Endodermal cell (in vitro differentiated cells): ENCODE results near the gene HES6. TPM values are rescaled to one million over a fixed set of nuclear protein-coding genes. Genes with fewer than 3 reads are reported as not detected.

ENCODE experiments used
- DNase-seq: peaks from one replicate; pipeline ENCODE4 v3.0.0-alpha.2; 2017
- H3K27ac ChIP-seq: 2 replicates; pipeline ENCODE4 v1.5.1; 2013; ENCODE audit warnings: mild to moderate bottlenecking, low read depth, low read length, moderate library complexity
- H3K27me3 ChIP-seq: 2 replicates; pipeline ENCODE4 v1.6.1; 2013; ENCODE audit warnings: mild to moderate bottlenecking, low read length, moderate library complexity; ENCODE audit not compliant: insufficient read depth, control insufficient read depth, poor library complexity, severe bottlenecking
- H3K36me3 ChIP-seq: 2 replicates; pipeline ENCODE4 v1.7.0; 2013; ENCODE audit warnings: mild to moderate bottlenecking, low read length, moderate library complexity; ENCODE audit not compliant: control insufficient read depth, insufficient read depth
- H3K4me1 ChIP-seq: one replicate; pipeline ENCODE4 v1.7.0; 2013; ENCODE audit warnings: low read length; ENCODE audit not compliant: control insufficient read depth, insufficient read depth
- H3K4me3 ChIP-seq: 2 replicates; pipeline ENCODE4 v1.5.1; 2013; ENCODE audit warnings: mild to moderate bottlenecking, low read length, moderate library complexity
- H3K9ac ChIP-seq: 2 replicates; pipeline ENCODE4 v1.6.1; 2013; ENCODE audit warnings: mild to moderate bottlenecking, low read length, moderate library complexity; ENCODE audit not compliant: poor library complexity, severe bottlenecking; ENCODE audit errors: extremely low read depth
- H3K9me3 ChIP-seq: 2 replicates; pipeline ENCODE4 v1.6.1; 2013; ENCODE audit warnings: mild to moderate bottlenecking, low read length, moderate library complexity; ENCODE audit not compliant: control insufficient read depth
- H3K27ac Mint-ChIP-seq: 2 replicates; pipeline ENCODE4 v1.8.0; 2020; ENCODE audit warnings: mixed read lengths
- H3K27me3 Mint-ChIP-seq: 2 replicates; pipeline ENCODE4 v1.8.0; 2021; ENCODE audit warnings: mild to moderate bottlenecking, mixed read lengths; ENCODE audit not compliant: insufficient read depth
- H3K36me3 Mint-ChIP-seq: 2 replicates; pipeline ENCODE4 v1.8.0; 2020; ENCODE audit warnings: low read depth, mixed read lengths
- H3K4me1 Mint-ChIP-seq: 2 replicates; pipeline ENCODE4 v1.8.0; 2020; ENCODE audit warnings: mixed read lengths
- H3K4me3 Mint-ChIP-seq: 2 replicates; pipeline ENCODE4 v1.8.0; 2020; ENCODE audit warnings: mild to moderate bottlenecking, moderate library complexity, mixed read lengths
- H3K9me3 Mint-ChIP-seq: 2 replicates; pipeline ENCODE4 v1.8.0; 2020; ENCODE audit warnings: mild to moderate bottlenecking, mixed read lengths
- whole genome bisulfite sequencing, 2 experiments: methylation state at CpG; one replicate each; pipeline versions ENCODE4 v1.1.5 to v1.1.7; 2013; ENCODE audit warnings: missing lambda C conversion rate in 2 of 2, mixed read lengths in 1 of 2; ENCODE audit not compliant: insufficient coverage in 1 of 2, insufficient read length in 1 of 2; 5-methylcytosine and 5-hydroxymethylcytosine counted together
- total RNA-seq, 2 donors: library from RNA; stranded (reverse); fragmentation: NEBNext Ultra II Directional in 1 of 2; extraction: Animal tissue kit (Norgen Biotek cat#: 25700) in 1 of 2; gene quantifications; 2 replicates in 1 of 2; 3 replicates in 1 of 2; pipeline ENCODE4 v1.2.1, GENCODE V29; 2021
- TF ChIP-seq, protein P1 (sequence below): fragments of 200-600 bp; sonication (generic); conservative IDR thresholded peaks from 2 replicates; pipeline ENCODE4 v1.5.0; 2021; ENCODE audit warnings: antibody characterized with exemption, mild to moderate bottlenecking

HES6 gene
- total RNA-seq, 2 donors from 2014 or later, result 17.8 to 26.3 TPM

DNA sequence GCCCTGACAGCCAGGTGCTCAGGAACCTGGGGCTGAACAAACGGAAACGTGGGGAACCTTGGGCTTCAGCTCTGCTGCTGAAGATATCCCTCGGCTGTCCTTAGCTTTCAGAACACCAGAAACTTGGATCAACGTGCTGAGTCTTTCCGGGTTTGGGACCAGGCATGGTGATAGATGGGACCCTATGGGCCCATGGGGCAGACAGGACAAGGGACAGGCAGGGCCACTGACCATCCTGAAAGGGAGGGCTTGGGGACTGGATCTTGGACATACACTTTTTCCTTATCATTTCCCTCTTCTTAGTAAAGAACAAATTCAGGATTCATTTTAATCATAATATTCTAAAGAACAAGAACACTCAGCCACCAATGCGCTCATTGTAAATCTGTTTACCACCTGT lies 16.3 kb upstream of the HES6 start:
- no peak overlapping the region for H3K27ac ChIP-seq
- no peak overlapping the region for H3K4me3 ChIP-seq
- no peaks in the 10 kb centered on the region for H3K9me3 ChIP-seq
- no peak overlapping the region for H3K4me3 Mint-ChIP-seq
- no peaks in the 10 kb centered on the region for H3K27me3 Mint-ChIP-seq
- WGBS, 2 experiments, result 89 to 95% methylated on average over 4 to 6 of the region's 6 CpGs
- no peak overlapping the region for H3K27ac Mint-ChIP-seq
- no peaks in the 10 kb centered on the region for H3K4me1 Mint-ChIP-seq
- no peaks in the 10 kb centered on the region for H3K4me1 ChIP-seq
- peaks cover 44% of the 10 kb centered on the region for H3K36me3 Mint-ChIP-seq
- no peaks in the 10 kb centered on the region for H3K9me3 Mint-ChIP-seq
- peaks cover 48% of the 10 kb centered on the region for H3K36me3 ChIP-seq
- no peak overlapping the region for H3K9ac ChIP-seq
- no peak for DNase-seq
- TF ChIP-seq, protein P1, sequence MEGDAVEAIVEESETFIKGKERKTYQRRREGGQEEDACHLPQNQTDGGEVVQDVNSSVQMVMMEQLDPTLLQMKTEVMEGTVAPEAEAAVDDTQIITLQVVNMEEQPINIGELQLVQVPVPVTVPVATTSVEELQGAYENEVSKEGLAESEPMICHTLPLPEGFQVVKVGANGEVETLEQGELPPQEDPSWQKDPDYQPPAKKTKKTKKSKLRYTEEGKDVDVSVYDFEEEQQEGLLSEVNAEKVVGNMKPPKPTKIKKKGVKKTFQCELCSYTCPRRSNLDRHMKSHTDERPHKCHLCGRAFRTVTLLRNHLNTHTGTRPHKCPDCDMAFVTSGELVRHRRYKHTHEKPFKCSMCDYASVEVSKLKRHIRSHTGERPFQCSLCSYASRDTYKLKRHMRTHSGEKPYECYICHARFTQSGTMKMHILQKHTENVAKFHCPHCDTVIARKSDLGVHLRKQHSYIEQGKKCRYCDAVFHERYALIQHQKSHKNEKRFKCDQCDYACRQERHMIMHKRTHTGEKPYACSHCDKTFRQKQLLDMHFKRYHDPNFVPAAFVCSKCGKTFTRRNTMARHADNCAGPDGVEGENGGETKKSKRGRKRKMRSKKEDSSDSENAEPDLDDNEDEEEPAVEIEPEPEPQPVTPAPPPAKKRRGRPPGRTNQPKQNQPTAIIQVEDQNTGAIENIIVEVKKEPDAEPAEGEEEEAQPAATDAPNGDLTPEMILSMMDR, result no peak
- H3K27me3 ChIP-seq, result no peaks in the 10 kb centered on the region

DNA sequence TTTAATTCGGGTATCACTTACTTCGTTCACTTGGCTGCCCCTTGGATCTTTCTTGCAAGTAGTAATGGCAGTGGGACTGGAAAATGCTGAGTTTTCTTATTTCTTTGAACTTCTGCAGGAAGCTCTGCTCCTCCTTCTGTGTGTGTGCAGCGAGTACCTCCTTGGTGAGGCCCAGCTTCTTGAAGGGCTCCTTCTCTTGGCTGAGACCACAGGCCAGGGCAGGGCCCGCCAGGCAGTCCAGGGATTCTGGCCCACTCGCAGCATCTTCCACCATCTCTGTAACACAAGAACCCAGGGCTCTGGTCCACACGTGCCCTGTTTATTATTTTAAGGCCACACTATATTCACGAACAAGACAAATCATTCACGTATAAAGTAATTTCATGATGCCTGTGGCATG lies 15.8 kb upstream of the HES6 start:
- Histone ChIP-seq H3K4me1 (no peaks in the 10 kb centered on the region), H3K9me3 (no peaks in the 10 kb centered on the region), H3K36me3 (peaks cover 51% of the 10 kb centered on the region), H3K4me3 (no peak overlapping the region), H3K9ac (no peak overlapping the region), H3K27me3 (no peaks in the 10 kb centered on the region), H3K27ac (no peak overlapping the region)
- Mint-ChIP-seq H3K36me3 (peaks cover 48% of the 10 kb centered on the region), H3K27me3 (no peaks in the 10 kb centered on the region), H3K4me1 (no peaks in the 10 kb centered on the region), H3K9me3 (no peaks in the 10 kb centered on the region), H3K4me3 (no peak overlapping the region), H3K27ac (no peak overlapping the region)
- WGBS, 2 experiments, result 91 to 92% methylated on average over 4 to 8 of the region's 8 CpGs
- no peak for DNase-seq
- TF ChIP-seq, protein P1, result no peak

DNA sequence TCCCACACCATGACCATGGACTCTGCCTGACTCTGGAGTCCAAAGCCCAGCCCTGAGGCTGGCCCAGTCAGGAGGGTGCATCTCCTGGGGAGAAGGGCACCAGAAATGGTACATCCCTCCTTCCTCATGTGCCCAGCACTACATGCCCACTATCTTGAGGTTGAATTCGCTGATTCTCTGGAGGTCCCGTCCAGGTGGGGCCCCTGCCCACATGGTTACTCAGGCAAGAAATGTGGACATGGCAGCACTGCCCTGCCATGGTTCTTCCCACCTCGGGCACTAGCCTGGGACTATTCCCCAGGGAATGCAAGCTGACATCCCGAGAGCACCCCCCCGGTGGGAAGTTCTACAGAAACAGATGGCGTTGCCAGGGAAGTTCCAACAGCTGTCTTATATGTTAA lies 15.3 kb upstream of the HES6 start:
- H3K27ac ChIP-seq, result no peak overlapping the region
- no peaks in the 10 kb centered on the region for H3K4me1 Mint-ChIP-seq
- H3K27me3 ChIP-seq, result no peaks in the 10 kb centered on the region
- no peaks in the 10 kb centered on the region for H3K9me3 ChIP-seq
- H3K36me3 Mint-ChIP-seq, result peaks cover 49% of the 10 kb centered on the region
- H3K4me1 ChIP-seq, result no peaks in the 10 kb centered on the region
- 93 to 96% methylated on average over 6 of the region's 6 CpGs for WGBS, 2 experiments
- no peaks in the 10 kb centered on the region for H3K9me3 Mint-ChIP-seq
- H3K4me3 Mint-ChIP-seq, result no peak overlapping the region
- no peaks in the 10 kb centered on the region for H3K27me3 Mint-ChIP-seq
- H3K4me3 ChIP-seq, result no peak overlapping the region
- H3K9ac ChIP-seq, result no peak overlapping the region
- no peak for DNase-seq
- TF ChIP-seq, protein P1, result no peak
- no peak overlapping the region for H3K27ac Mint-ChIP-seq
- peaks cover 56% of the 10 kb centered on the region for H3K36me3 ChIP-seq
